Neuron (in vitro differentiated cells): Measurements from ENCODE around the gene RCCD1.
A peak's percentile ranks its signal among the peaks of the same experiment; 100 is the strongest.

Source experiments
- H2AFZ ChIP-seq: one replicate; pipeline ENCODE4 v1.6.1; 2013; ENCODE audit warnings: low read depth, mild to moderate bottlenecking, inconsistent platforms, low read length, moderate library complexity
- H3K27me3 ChIP-seq: one replicate; pipeline ENCODE4 v1.6.1; 2013; ENCODE audit warnings: low read length; ENCODE audit not compliant: insufficient read depth
- H3K36me3 ChIP-seq: one replicate; pipeline ENCODE4 v1.6.1; 2013; ENCODE audit warnings: low read length; ENCODE audit not compliant: insufficient read depth
- H3K4me1 ChIP-seq: one replicate; pipeline ENCODE4 v1.6.1; 2013; ENCODE audit warnings: low read length; ENCODE audit not compliant: insufficient read depth
- H3K4me3 ChIP-seq: 2 replicates; pipeline ENCODE4 v1.5.1; 2013; ENCODE audit warnings: mild to moderate bottlenecking, low read length, moderate library complexity
- H3K9me3 ChIP-seq: one replicate; pipeline ENCODE4 v1.6.1; 2013; ENCODE audit warnings: low read length

RCCD1 gene

GRCh38 chr15:90972133-90972532, 17.4 kb downstream of the RCCD1 start:
- Histone ChIP-seq H3K4me1 (no peaks in the 10 kb centered on the region), H3K27me3 (no peaks in the 10 kb centered on the region), H3K4me3 (no peak overlapping the region), H2AFZ (no peak overlapping the region), H3K36me3 (peaks cover 76% of the 10 kb centered on the region), H3K9me3 (no peaks in the 10 kb centered on the region)

GRCh38 chr15:90974216-90974615, 19.5 kb downstream of the RCCD1 start:
- no peak overlapping the region for H3K4me3 ChIP-seq
- no peaks in the 10 kb centered on the region for H3K27me3 ChIP-seq
- H3K4me1 ChIP-seq, result no peaks in the 10 kb centered on the region
- H2AFZ ChIP-seq, result no peak overlapping the region
- peaks cover 71% of the 10 kb centered on the region for H3K36me3 ChIP-seq
- no peaks in the 10 kb centered on the region for H3K9me3 ChIP-seq

- Histone ChIP-seq H3K36me3 (peaks cover 83% of the 10 kb centered on the region), H3K4me1 (no peaks in the 10 kb centered on the region), H3K9me3 (no peaks in the 10 kb centered on the region), H3K27me3 (no peaks in the 10 kb centered on the region), H2AFZ (no peak overlapping the region), H3K4me3 (no peak overlapping the region)
Observed at GRCh38 chr15:90979582-90979981, 24.9 kb downstream of the RCCD1 start.

- Histone ChIP-seq H3K27me3 (no peaks in the 10 kb centered on the region), H3K36me3 (peaks cover 73% of the 10 kb centered on the region), H3K4me1 (no peaks in the 10 kb centered on the region), H3K9me3 (no peaks in the 10 kb centered on the region), H3K4me3 (no peak overlapping the region), H2AFZ (no peak overlapping the region)
Observed at GRCh38 chr15:90981681-90982080, 27.0 kb downstream of the RCCD1 start.

GRCh38 chr15:90982135-90982534, 27.5 kb downstream of the RCCD1 start:
- no peak overlapping the region for H2AFZ ChIP-seq
- H3K4me3 ChIP-seq, result no peak overlapping the region
- H3K27me3 ChIP-seq, result no peaks in the 10 kb centered on the region
- H3K4me1 ChIP-seq, result no peaks in the 10 kb centered on the region
- peaks cover 69% of the 10 kb centered on the region for H3K36me3 ChIP-seq
- no peaks in the 10 kb centered on the region for H3K9me3 ChIP-seq

- Histone ChIP-seq H3K27me3 (no peaks in the 10 kb centered on the region), H3K9me3 (no peaks in the 10 kb centered on the region), H3K36me3 (peaks cover 28% of the 10 kb centered on the region), H3K4me1 (peaks cover 2% of the 10 kb centered on the region), H2AFZ (no peak overlapping the region), H3K4me3 (no peak overlapping the region)
Observed at GRCh38 chr15:90986790-90987507, 32.3 kb downstream of the RCCD1 start.

GRCh38 chr15:90987561-90988141, 33.0 kb downstream of the RCCD1 start:
- no peaks in the 10 kb centered on the region for H3K9me3 ChIP-seq
- H3K27me3 ChIP-seq, result no peaks in the 10 kb centered on the region
- H3K4me3 ChIP-seq, result no peak overlapping the region
- H3K36me3 ChIP-seq, result peaks cover 21% of the 10 kb centered on the region
- H3K4me1 ChIP-seq, result peaks cover 2% of the 10 kb centered on the region
- H2AFZ ChIP-seq, result no peak overlapping the region

- no peak overlapping the region for H2AFZ ChIP-seq
- no peak overlapping the region for H3K4me3 ChIP-seq
- H3K4me1 ChIP-seq, result peaks cover 2% of the 10 kb centered on the region
- H3K36me3 ChIP-seq, result peaks cover 15% of the 10 kb centered on the region
- H3K27me3 ChIP-seq, result no peaks in the 10 kb centered on the region
- no peaks in the 10 kb centered on the region for H3K9me3 ChIP-seq
Observed at GRCh38 chr15:90988296-90988695, 33.6 kb downstream of the RCCD1 start.

GRCh38 chr15:90989040-90989768, 34.5 kb downstream of the RCCD1 start:
- Histone ChIP-seq H3K36me3 (peaks cover 8% of the 10 kb centered on the region), H3K4me3 (no peak overlapping the region), H3K4me1 (peaks cover 4% of the 10 kb centered on the region), H3K27me3 (no peaks in the 10 kb centered on the region), H2AFZ (no peak overlapping the region), H3K9me3 (no peaks in the 10 kb centered on the region)

GRCh38 chr15:90990446-90990845, 35.8 kb downstream of the RCCD1 start:
- Histone ChIP-seq H3K4me1 (peaks cover 9% of the 10 kb centered on the region), H3K36me3 (peaks cover 2% of the 10 kb centered on the region), H3K4me3 (no peak overlapping the region), H3K9me3 (no peaks in the 10 kb centered on the region), H3K27me3 (no peaks in the 10 kb centered on the region), H2AFZ (no peak overlapping the region)

- Histone ChIP-seq H3K9me3 (no peaks in the 10 kb centered on the region), H3K27me3 (no peaks in the 10 kb centered on the region), H3K36me3 (peaks cover 6% of the 10 kb centered on the region), H2AFZ (no peak overlapping the region), H3K4me3 (no peak overlapping the region), H3K4me1 (peaks cover 18% of the 10 kb centered on the region)
Observed at GRCh38 chr15:90991587-90992285, 37.1 kb downstream of the RCCD1 start.

- no peaks in the 10 kb centered on the region for H3K27me3 ChIP-seq
- H2AFZ ChIP-seq, result peak overlapping the region; percentile 54
- peak overlapping the region; percentile 99 for H3K4me3 ChIP-seq
- peaks cover 18% of the 10 kb centered on the region for H3K4me1 ChIP-seq
- no peaks in the 10 kb centered on the region for H3K9me3 ChIP-seq
- H3K36me3 ChIP-seq, result peaks cover 26% of the 10 kb centered on the region
Observed at GRCh38 chr15:90994059-90994416, 39.4 kb downstream of the RCCD1 start.
